NCI-H1092 (cell line): ENCODE data around the gene NEDD4L.
"Not testable (repeated sequence)": the region's sequence is repeated elsewhere in the genome, so short reads cannot be mapped to it uniquely, and the experiment has no call there.

Source experiments
- DNase-seq: peaks from one replicate; lab custom pipeline; 2025; lab: John Stamatoyannopoulos, UW

NEDD4L gene

DNA sequence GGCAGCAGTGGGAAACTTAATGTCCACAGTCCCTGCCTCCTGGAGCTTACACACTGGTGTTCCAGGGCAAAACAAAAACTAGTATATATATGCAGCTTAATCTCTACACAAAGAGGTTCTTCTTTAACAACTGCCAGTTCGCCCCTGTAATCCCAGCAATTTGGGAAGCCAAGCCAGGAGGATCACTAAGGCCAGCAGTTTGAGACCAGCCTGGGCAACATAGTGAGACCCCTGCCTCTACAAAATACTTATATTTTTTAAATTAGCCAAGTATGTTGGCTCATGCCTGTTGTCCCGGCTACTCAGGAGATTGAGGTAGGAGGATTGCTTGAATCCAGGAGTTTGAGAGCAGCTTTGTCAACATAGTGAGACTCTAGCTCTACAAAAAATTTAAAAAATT is 17.2 kb upstream of the NEDD4L start:
- no peak for DNase-seq

DNA sequence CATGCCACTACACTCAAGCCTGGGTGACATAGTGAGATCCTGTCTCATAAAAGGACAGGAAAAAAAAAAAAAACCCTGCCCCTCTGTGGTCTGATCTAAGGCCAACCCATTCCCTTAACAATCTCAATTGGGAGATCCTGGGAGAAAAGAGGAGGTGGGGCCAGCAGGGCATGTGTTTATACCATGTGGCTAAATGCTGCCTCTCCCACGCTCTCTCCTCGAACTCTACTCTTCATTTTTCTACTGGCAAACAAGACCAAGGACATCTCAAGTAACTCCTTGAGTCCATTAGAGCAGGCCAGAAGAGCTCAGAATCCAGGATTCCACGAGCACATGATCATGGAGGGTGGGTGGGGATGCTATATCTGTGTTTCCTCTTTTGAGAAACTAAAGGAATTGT is 16.7 kb upstream of the NEDD4L start:
- DNase-seq, result no peak

DNA sequence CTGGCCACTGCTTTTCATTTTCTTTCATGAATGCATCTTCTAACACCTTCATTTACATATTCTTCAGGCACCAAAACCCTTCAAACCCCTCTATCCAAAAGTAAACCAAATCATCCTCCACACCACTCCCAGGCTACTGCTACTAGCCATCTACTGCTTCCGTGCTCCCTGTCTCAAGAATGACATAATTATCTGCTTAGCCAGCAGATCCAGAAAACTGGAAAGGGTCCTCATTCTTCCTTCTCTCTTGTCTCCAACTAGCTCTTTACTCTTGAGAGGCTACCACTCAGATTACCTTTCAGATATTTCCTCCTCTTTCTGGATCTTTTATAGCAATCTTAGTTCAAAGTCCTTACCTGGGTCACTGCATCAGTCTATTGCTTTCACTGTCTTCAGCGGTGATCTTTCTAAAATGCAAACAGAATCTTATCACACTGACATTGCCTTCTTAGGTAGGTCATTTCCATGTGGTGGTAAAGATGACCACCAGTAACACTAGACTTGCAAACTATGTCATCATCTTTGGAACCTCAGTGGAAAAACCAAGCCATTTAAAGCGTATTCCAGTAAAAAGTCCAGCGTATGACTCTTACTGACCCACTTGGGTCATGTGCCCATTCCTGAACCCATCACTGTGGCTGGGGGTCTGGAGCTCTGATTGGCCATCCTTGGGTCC is 15.8 kb upstream of the NEDD4L start:
- DNase-seq, result no peak

DNA sequence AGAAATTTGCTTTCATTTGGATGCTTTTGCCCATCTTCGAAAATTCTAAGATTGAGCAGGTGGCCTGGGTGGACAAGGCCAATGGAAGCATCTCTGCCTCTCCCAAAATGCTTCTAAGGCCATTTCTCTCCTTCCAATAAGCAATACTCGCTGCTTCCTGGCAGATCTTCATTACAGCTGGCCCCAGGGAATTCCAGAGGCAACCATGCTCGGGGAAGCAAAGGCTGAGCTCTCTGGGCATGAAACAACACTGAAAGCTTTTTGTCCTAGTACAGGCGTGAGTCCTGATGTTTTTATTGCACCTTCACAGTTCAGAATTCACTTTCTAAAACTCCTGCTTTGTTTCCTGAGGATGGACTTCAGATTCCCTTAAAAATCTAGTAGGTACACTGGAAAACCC is 11.8 kb upstream of the NEDD4L start:
- no peak for DNase-seq

DNA sequence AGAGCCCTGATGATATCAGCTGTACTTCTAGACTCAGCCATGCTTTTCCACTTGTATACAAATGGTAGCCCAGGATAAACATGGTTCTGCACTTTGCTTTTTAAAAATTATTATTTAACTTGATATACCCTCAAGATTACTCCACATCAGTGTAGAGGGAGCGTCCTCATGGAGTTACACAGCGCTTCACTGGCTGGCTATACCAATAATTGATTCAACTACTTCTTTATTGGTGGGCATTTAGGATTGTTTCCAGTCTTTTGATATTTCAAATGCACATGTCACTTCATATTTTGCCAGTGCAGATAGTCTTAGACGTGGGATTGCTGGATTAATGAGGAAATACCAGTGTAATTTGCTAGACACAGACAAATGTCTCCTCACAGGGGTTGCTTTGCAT is 10.8 kb upstream of the NEDD4L start:
- no peak for DNase-seq

DNA sequence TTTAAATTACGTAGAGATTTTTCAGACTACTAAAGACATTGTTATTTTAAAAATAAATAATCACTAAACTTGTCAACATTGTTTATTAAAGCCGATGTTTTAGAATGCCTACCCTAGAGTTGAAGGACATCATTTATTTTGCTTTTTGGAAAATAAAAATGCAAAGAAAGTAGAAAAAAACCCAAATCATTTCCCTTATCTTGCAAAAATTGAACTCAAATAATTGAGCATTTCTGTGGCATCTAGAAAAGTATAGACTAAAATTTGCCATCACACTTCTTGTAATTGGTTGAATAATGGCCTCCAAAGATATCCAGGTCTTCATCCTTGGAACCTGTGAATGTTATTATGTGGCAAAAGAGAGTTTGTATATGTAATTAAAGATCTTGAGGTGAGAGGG is 9.7 kb upstream of the NEDD4L start:
- DNase-seq, result no peak

DNA sequence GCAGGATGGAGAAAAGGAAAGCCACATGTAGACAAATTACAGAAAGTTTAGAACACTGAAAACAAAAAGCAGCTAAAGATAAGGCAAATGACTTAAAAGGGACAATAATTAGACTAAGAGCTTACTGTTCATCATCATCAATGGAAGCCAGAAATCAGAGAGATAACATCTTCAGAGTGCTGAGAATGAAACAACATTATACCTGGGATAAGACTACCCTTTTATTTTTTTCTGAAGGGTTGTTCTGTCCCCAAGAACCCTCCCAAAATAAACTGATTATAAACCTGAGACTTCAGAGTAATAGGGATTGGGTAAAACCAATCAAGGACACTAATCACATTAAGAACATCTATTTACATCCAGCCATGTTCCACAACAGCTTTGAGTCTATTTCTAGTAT is 6.9 kb upstream of the NEDD4L start:
- DNase-seq, result no peak

DNA sequence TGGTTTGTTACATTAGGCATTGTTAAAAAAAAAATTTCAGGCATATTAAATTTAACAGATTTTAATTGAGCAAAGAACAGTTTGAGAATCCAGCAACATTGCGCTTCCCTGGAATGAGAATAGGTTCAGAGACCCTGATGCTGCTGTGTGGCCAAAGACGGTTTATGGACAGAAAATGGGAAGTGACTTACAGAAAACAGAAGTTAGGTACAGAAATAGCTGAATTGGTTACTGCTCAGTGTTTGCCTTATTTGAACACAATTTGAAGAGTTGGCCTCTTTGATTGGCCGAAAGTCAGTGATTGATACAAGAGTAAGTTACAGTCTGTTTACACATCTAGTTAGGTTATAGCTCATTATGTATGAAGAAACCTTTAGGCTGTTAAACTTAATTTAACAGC is 6.0 kb upstream of the NEDD4L start:
- DNase-seq, result no peak

DNA sequence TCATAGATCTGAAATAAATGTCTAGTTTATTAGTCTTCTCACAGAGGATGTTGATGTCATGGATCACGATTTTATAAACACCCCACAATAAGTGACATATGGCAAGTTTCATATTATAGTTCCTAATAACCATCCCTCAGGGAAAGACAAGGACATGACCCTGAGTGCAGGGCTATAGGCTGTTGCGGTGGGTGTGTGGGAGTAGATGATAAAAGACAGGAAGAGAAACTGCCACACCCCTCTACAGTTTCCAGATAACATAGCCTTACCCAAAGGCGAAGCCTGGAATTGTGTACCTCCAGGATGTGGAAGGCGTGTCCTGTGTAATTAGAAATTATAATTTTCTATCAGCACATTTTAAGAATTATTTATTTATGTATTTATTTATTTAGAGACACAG is 2.4 kb upstream of the NEDD4L start:
- DNase-seq, result no peak

DNA sequence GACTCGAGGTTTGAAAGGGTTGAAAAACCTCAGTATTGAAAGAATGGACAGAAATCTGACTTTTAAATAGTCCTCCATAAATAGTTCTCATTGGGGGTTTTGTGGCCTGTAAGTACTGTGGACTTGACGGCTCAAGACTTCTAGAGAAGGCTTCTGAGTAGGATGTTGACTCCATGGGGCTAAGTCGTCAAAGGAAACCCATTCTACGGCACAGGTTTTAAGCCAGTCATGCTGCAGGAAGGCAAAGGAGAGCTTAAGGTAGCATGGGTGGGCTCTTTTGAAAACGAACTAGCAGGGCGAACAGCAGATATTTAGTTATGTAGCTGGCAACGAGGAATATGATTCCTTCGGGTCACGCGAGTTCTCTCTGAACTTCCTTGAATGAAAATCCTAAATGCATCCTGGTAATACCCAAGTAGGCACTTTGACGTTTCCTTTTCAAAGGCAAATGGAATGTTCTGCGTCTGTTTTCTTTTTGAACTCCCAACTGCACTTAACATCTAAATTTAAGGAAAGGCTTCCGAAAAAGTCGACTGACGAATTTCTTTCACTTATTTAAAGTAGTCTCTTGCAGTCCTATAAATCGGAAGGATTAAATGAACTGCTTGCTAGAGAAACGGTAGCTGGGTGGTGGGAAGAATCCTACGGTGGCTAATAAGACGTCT is 1.1 kb upstream of the NEDD4L start:
- no peak for DNase-seq

DNA sequence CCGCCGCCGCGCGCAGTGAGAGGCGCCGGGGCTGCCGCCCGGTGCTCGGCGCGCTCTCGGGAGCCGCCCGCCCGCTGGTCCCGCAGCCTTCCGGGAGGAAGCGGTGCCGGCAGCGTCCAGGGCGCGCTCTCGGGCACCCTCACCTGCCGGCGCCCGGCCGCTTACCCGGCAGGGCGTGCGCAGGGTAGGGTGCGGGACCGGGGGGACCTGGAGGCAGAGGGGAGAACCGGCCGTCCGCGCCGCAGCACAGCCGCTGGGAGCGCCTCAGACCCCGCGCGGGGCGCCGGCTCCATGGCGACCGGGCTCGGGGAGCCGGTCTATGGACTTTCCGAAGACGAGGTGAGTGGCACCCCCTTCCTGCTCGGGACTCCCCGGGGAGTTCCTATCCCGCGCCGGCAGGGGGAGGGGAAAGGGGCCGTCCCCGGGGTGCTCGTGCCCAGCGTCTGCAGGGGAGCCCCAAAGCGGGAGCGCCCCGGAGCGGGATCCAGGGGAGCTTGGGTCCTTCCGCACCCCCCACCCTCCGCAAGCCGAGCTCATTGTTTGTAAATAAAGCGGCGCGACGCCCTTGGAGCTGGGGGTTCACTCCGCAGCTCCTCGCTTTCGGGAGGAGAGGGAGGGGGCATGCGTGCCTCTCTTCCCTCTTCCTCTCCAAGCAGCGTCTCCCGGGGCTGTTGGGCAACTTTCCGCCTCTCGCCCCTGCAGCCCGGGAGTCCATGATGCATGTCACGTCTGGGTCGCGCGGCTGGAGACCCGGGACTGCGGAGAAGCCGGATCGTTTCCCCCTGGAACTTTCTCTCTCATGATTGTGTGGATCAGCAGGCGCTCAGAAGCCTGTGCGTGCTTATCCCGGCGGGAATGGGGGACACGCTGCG is 580 bp downstream of the NEDD4L start:
- peak; percentile 18 for DNase-seq

DNA sequence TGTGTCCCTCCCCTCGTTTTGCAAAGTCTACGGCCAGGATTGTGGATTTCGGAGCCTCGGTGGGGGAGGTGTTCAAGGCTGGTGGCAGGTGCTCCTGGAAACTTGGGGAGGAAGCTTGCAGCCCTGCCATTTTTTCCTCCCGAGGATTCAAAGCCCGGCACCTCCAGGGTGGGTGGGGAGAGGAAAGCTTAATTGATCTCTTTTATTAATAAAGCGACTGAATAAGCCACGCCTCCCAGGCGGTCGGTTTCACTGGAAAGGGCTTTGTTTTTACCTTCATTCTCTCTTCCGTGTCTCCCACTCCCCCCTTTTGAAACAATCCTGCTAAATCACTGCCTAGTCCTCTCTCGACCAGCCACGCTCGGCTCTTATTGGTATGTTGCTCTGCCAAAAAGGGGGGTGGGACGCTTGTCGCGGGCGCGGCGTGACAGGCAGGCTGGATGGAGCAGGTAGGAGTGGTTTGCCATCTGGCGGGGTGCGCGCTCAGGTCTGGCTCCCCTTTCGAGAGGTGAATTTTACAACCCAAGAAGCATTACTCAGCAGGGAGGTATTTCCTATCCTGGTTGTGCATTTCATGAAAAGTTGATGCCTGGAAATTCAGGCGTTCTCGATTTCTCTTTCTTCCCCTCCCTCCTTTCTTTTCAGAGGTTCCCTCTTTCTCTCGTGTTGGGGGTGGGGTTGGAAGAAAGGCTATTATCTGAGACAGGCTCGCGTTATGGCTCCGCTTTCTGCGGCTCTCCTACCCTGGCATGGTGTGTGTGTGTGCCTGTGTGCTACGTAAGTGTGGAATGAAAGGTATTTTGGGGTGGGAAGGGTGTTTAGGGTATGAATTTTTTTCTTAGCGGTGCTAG is 1.4 kb downstream of the NEDD4L start:
- DNase-seq, result peak; percentile 55

DNA sequence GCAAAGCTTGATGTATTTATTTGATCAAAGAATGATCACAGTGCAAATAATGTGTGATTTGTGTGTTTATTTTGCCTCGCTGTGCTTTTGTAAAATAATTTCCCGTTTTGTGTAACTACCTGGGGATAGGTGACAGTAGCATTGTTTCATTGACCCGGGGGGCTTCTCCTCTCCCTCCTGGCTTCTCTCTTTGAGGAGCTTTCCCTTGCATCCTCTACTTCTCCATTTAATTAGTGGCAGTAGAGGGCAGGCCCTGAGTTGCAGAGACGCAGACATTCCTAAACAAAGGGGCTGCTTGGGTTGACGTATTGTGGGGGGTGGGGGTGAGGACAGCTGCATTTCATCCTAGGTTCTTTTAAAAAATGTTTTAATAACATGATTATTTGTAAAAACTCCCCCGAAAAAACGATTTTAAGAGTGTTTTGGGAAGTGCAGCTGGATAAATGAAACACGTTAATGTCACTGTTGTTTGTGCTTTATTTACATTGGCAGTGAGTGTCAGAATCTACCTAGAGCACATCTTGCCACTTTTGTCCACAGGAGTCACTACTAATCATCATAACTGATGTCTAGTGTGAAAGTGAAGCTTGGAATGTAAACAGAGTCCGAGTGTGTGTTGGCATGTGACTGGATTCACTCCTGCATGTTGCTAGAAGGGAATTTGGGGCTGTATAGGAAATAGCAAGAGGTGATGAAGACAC is 2.2 kb downstream of the NEDD4L start:
- no peak for DNase-seq

DNA sequence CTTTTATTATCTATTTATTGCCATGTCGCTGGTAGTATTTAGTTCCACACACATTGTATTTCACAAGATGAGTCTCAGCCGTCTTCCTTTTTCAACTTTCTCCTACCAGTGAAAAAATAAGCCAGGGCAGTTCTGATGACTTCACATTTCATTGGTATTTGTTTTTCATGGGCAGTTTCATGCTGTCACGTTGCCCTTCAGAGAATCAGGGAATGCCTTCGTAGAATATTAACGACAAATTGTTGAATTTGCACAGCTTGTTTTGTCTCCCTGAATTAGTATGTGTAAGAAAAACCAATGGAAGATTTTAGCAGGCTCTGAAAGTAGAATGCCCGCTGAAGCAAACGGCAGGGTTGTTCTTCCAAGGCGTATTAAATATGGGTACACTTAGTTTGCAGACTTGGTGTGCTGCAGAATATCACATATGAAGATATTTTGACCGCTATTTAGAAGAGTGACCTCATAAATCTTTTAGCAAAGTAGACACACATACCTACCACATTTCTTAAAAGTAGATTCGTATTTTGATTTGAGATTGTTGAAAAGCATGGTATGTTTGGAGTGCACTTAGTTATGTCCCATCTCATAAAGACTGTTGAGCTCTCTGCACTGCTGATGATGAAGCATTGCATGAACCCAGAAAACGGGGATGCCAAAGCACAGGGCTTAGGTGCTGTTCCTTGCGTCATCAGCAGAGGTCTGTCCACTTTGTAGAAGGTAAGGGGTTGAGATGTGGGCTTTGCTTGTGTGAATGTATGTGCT is 2.9 kb downstream of the NEDD4L start:
- no peak for DNase-seq

DNA sequence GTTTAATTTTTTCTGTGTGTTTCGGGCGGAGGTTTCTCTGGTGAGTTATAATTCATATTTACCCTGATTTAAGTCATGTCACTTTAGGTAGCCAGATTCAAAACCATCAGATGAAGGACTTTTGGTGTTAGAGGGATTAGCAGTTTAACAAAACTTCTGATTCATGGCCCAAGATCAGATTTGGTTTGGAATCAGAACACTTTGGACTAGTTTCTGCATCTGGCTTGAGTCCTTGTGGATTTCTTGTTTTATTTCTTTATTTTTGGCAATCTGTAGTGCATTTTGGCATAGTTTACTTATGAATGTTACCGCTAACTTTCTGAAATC is 3.5 kb downstream of the NEDD4L start:
- DNase-seq, result no peak

DNA sequence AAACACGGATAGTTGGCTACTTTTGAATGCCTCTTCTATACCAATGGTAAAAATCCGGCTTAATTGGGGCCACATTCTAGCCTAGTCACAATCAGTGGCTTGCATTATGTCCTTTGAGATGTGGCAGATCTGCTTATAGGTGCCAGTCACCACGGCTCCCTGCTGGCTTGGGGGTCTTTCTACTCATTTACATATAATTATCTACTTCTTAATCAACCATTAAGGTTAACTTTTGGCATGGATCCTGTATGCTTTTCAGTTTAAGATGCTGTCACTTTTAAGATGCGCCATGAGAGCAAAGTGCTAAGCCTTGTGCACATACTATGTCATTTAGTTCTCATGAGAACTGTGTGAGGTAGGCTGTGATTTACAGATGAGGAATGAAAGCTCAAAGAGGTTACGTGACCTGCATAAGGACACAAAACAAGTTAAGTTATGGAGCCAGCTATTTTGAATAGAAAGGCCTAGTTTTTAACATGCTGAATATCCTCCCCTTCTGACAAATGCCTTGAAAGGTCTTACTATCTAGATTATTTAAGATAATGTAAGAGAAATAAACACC is 4.1 kb downstream of the NEDD4L start:
- no peak for DNase-seq

DNA sequence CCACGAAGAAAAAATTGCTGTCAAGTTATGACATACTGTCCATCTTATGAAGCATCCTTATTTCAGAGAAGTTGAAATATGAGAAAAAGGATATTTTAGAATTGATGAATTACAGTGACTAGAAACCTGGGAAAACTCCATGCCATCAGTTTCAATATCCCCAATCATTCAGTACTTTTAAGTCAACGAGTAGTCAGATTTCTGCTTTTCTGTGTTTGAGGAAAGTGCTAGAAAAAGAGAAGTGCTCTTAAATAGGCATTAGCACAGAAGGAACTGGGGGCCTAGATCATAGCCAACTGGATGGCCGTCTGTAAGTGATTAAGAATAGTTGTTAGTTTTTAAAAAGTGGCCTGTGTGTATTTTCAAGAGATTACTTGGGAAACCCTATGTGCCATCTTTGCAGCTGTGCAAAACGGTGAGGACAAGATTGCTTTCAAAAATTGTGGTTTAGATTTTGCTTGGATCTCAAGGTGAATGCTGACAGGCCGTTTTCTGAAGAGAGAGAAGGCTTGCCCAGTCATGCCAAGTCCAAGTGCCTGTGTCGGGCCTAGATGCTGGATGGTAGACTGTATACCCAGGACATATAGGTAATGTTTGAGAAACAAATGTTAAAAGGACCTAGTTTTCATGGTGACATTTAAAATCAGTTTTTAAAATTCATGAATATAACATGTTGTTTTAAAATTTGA is 5.1 kb downstream of the NEDD4L start:
- DNase-seq, result no peak

DNA sequence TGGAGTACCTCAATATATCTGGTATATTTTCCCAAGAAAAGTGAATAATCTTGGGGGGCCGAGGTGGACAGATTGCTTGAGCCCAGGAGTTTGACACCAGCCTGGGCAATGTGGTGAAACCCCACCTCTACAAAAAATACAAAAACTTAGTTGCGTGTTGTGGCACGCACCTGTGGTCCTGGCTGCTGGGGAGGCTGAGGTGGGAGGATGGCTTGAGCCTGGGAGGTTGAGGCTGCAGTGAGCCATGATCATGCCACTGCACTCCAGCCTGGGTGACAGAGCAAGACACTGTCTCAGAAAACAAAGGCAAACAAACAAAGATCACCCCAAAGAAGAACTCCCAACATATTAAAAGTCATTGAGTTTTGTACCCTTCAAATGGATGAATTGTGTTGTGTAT is 6.9 kb downstream of the NEDD4L start:
- DNase-seq, result not testable (repeated sequence)

DNA sequence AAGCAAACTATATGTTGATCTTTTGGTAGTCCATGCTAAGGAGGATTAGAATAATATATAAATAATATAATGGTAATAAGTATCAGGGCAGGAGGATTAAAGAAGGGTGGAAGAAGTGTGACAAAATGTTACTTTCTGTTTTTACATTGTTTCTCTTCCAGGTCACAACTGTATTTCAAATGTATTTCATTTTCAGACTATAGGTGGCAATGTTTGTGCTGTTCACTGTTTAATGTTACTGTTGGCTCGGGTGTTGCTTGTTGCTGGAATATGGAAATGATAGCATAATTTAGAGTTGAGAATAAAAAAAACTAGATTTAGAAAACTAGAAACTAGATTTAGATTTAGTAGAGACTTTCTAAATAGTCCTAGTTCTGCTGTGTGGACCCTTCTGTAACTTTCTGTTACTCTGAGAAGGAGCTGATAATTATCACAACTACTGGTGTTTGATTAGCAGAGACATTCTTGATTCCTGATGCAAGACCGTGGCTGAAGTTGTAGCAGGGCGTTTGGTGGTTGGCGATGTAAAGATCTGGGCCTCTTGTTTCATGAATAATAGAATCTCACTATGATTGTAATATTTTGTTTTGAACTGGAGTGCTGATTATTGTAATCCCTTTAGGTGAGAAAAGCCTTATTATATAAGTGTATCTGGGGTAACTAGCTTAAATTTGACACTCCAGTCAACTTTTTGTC is 7.9 kb downstream of the NEDD4L start:
- DNase-seq, result no peak
